ENCODE results near the gene UNC5A.

GRCh38 chr5:176796411-176796810 lies 13.9 kb upstream of the UNC5A start:
- TF ChIP-seq MXI1 (IDR thresholded peaks at IDR 0.05; ENCODE audit: low read depth, low read length), result no peak
- TF ChIP-seq GATAD2B (conservative IDR thresholded peaks at IDR 0.05; ENCODE audit: low read depth), result no peak
- no peak for TF ChIP-seq EP300 (IDR thresholded peaks at IDR 0.05; ENCODE audit: borderline replicate concordance in 1 of 2, control insufficient read depth in 1 of 2, low read depth in 2 of 2, low read length in 2 of 2)
- TF ChIP-seq RFX5 (IDR thresholded peaks at IDR 0.05; ENCODE audit: low read depth, low read length), result no peak
- no peak for TF ChIP-seq SMAD1 (IDR thresholded peaks at IDR 0.05; ENCODE audit: low read depth, partially characterized antibody)

Data from GM12878 (cell line).